Mucosa of descending colon (tissue), 3 donors: Measurements from ENCODE around the gene TTLL13. TPM values are rescaled to one million over a fixed set of nuclear protein-coding genes. Genes with fewer than 3 reads are reported as not detected.

Source experiments
- ATAC-seq: fragments of 200-7000 bp; cut with Tn5 transposase; one replicate; pipeline ENCODE4 v1.9.1; 2020; ENCODE audit warnings: mild to moderate bottlenecking, moderate library complexity
- DNase-seq, 3 donors: peaks; one replicate each; pipeline ENCODE4 v3.0.0-alpha.2; 2020
- H3K36me3 ChIP-seq: fragments of 200-600 bp; one replicate; pipeline ENCODE4 v1.8.0; 2021; ENCODE audit warnings: low read depth, mild to moderate bottlenecking
- H3K4me1 ChIP-seq: fragments of 200-600 bp; one replicate; pipeline ENCODE4 v1.8.0; 2021; ENCODE audit warnings: low read depth, mild to moderate bottlenecking
- H3K4me3 ChIP-seq: fragments of 200-600 bp; one replicate; pipeline ENCODE4 v1.8.0; 2021; ENCODE audit warnings: mild to moderate bottlenecking
- H3K9me3 ChIP-seq: fragments of 200-600 bp; one replicate; pipeline ENCODE4 v1.8.0; 2021; ENCODE audit warnings: mild to moderate bottlenecking
- intact Hi-C, 2 donors: fragments of 100-400 bp; cut with DNase I in 1 of 2; cut with micrococcal nuclease in 1 of 2; formaldehyde crosslinking; loops; one replicate each; pipeline versions ENCODE4 v1.11.0 to v1.11.1; 2022; cut with DNase I, micrococcal nuclease
- total RNA-seq, 3 donors: library from RNA; stranded (reverse); fragmentation: NEBNext Ultra II Directional in 2 of 3; extraction: Animal tissue kit (Norgen Biotek cat#: 25700) in 2 of 3; gene quantifications; one replicate each; pipeline versions ENCODE4 v1.2.1 to v1.2.4, GENCODE V29; 2021 to 2023
- TF ChIP-seq, protein P1 (sequence below): fragments of 200-600 bp; IDR thresholded peaks from one replicate; pipeline ENCODE4 v1.8.0; 2022; ENCODE audit warnings: antibody characterized with exemption, mild to moderate bottlenecking
- donor health status: DM: no; HTN: no; CAD: no; lungs with moderate emphysema.
- donor health status: DM: no; HTN: no; CAD: no.
- donor health status: DM: no; HTN: yes; CAD: no.

The TTLL13 gene
- total RNA-seq, 3 donors from 2014 or later = 0.34 to 0.93 (median 0.63) TPM

DNA sequence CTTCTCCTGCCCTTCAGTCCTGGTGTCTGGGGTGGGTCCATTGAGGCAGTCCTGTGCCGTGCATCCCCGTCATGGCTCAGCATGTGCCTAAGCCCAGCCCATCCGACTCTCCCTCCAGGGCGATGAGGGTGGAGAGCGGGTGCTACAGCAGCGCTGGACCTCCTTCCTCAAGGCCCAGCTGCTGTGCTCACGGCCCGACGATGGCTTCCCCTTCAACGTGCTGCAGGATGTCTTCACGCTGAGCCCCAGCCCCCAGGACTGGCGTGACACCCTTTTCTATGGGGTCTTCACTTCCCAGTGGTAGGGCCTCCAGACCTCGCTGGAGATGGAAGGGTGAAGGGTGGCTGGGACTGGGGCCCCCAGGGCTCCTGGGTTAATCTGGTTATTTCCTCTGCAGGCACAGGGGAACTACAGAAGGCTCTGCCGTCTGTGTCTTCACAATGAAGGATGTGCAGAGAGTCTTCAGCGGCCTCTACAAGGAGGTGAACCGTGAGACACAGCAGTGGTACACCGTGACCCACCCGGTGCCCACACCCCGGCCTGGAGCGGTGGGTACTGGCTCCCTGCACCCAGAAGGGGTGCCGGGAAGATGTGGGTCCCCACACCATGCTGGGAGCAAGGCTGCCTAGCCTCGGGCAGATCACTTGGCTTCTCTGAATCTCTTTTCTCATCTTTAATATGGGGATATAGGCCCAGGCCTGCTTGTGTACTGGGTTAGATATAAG, 25.8 kb upstream of the TTLL13 start:
- Histone ChIP-seq H3K36me3 (peaks cover 9% of the 10 kb centered on the region), H3K9me3 (no peaks in the 10 kb centered on the region), H3K4me3 (no peak overlapping the region), H3K4me1 (no peaks in the 10 kb centered on the region)
- DNase-seq = peak in 1 of 3 donors; percentile 43
- no peak for ATAC-seq
- intact Hi-C loops = no loop called here
- TF ChIP-seq, protein P1, sequence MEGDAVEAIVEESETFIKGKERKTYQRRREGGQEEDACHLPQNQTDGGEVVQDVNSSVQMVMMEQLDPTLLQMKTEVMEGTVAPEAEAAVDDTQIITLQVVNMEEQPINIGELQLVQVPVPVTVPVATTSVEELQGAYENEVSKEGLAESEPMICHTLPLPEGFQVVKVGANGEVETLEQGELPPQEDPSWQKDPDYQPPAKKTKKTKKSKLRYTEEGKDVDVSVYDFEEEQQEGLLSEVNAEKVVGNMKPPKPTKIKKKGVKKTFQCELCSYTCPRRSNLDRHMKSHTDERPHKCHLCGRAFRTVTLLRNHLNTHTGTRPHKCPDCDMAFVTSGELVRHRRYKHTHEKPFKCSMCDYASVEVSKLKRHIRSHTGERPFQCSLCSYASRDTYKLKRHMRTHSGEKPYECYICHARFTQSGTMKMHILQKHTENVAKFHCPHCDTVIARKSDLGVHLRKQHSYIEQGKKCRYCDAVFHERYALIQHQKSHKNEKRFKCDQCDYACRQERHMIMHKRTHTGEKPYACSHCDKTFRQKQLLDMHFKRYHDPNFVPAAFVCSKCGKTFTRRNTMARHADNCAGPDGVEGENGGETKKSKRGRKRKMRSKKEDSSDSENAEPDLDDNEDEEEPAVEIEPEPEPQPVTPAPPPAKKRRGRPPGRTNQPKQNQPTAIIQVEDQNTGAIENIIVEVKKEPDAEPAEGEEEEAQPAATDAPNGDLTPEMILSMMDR = no peak

DNA sequence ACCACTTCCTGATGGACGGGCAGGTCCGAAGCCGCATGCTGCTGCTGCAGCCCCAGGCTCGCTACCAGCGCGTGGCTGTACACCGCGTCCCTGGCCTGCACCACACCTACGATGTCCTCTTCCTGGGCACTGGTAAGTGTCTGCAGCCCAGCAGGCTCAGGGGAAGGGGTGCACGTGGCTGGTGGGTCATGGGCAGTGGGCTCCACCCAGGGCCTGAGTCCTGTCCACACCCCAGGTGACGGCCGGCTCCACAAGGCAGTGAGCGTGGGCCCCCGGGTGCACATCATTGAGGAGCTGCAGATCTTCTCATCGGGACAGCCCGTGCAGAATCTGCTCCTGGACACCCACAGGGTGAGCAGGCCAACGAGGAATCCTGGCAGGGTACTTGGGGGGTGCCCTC, 24.3 kb upstream of the TTLL13 start:
- no peak for ATAC-seq
- Histone ChIP-seq H3K9me3 (no peaks in the 10 kb centered on the region), H3K4me3 (no peak overlapping the region), H3K36me3 (peaks cover 9% of the 10 kb centered on the region), H3K4me1 (peaks cover 6% of the 10 kb centered on the region)
- DNase-seq = peak in 1 of 3 donors; percentile 36
- intact Hi-C loops = loop anchor here in 1 of 2 donors (5.0 kb wide), 1 partner anchor 78 kb away; no protein-coding TSS in a partner anchor
- TF ChIP-seq, protein P1 = no peak

DNA sequence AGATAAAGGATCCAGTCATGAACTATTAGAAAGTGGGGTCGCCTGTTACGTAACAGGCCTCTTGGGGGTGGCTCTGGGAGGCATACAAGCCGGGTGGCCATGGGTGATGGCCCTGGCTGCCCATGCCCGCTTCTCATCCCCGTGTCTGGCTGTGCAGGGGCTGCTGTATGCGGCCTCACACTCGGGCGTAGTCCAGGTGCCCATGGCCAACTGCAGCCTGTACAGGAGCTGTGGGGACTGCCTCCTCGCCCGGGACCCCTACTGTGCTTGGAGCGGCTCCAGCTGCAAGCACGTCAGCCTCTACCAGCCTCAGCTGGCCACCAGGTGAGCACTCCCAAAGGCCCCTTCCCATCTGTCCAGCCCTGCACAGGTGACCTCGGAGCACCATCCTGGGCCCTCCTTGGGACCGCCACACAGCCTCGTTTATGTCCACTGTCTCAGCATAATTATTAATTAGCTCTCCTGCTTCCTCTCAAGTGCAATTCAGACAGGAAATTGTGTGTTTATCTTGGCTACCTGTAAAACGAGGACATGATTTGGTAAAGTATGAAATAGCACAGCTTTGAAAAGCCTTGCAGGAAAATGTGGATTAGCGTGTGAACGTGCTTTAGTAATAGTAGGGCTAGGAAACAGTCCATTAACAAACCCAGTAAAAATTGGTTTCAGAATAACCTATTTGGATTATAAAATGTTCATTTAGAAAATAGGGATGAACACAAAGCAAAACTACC, 23.7 kb upstream of the TTLL13 start:
- Histone ChIP-seq H3K4me3 (no peak overlapping the region), H3K4me1 (peaks cover 13% of the 10 kb centered on the region), H3K9me3 (no peaks in the 10 kb centered on the region), H3K36me3 (peaks cover 12% of the 10 kb centered on the region)
- ATAC-seq (no peak), DNase-seq (peak in 1 of 3 donors; percentile 50)
- intact Hi-C loops = loop anchor here in 1 of 2 donors (5.0 kb wide), 1 partner anchor 78 kb away; no protein-coding TSS in a partner anchor
- TF ChIP-seq, protein P1 = no peak

DNA sequence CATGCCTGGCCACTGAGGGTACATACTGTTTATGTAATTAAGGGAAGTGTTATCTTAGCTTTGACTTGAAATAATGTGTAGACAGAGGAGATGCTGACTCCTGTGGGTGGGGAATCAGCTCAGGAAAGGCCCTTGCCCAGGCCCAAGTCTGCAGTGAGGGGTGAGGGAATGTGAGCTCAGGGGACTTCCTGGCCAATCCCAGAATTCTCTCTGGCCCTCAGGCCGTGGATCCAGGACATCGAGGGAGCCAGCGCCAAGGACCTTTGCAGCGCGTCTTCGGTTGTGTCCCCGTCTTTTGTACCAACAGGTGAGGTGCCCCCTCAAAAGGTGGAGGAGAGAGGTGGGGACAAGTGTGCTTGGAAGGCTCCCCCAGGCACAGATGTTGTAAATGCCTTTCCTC, 22.0 kb upstream of the TTLL13 start:
- H3K4me1 ChIP-seq = peaks cover 29% of the 10 kb centered on the region
- no peaks in the 10 kb centered on the region for H3K9me3 ChIP-seq
- TF ChIP-seq, protein P1 = no peak
- no peak overlapping the region for H3K4me3 ChIP-seq
- intact Hi-C loops = loop anchor here in 1 of 2 donors (5.0 kb wide), 1 partner anchor 80 kb away; no protein-coding TSS in a partner anchor
- DNase-seq = peak in 1 of 3 donors; percentile 33
- ATAC-seq = no peak
- peaks cover 12% of the 10 kb centered on the region for H3K36me3 ChIP-seq

DNA sequence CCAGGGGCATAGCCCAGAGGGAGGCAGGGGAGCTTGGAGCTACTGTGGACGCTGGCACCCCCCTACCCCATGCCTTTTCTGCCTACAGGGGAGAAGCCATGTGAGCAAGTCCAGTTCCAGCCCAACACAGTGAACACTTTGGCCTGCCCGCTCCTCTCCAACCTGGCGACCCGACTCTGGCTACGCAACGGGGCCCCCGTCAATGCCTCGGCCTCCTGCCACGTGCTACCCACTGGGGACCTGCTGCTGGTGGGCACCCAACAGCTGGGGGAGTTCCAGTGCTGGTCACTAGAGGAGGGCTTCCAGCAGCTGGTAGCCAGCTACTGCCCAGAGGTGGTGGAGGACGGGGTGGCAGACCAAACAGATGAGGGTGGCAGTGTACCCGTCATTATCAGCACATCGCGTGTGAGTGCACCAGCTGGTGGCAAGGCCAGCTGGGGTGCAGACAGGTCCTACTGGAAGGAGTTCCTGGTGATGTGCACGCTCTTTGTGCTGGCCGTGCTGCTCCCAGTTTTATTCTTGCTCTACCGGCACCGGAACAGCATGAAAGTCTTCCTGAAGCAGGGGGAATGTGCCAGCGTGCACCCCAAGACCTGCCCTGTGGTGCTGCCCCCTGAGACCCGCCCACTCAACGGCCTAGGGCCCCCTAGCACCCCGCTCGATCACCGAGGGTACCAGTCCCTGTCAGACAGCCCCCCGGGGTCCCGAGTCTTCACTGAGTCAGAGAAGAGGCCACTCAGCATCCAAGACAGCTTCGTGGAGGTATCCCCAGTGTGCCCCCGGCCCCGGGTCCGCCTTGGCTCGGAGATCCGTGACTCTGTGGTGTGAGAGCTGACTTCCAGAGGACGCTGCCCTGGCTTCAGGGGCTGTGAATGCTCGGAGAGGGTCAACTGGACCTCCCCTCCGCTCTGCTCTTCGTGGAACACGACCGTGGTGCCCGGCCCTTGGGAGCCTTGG, 21.3 kb upstream of the TTLL13 start:
- DNase-seq = peak in 1 of 3 donors; percentile 60
- Histone ChIP-seq H3K4me1 (peaks cover 32% of the 10 kb centered on the region), H3K36me3 (peaks cover 12% of the 10 kb centered on the region), H3K4me3 (no peak overlapping the region), H3K9me3 (no peaks in the 10 kb centered on the region)
- no peak for ATAC-seq
- intact Hi-C loops = loop anchor here in 1 of 2 donors (5.0 kb wide), 1 partner anchor 81 kb away; no protein-coding TSS in a partner anchor
- TF ChIP-seq, protein P1 = no peak
